ENCODE data around the gene SLC35F6. TPM values are rescaled to one million over a fixed set of nuclear protein-coding genes. Genes with fewer than 3 reads are reported as not detected.

Gene SLC35F6
- total RNA-seq, 1 donor from 2014 or later, result 14.3 TPM

DNA sequence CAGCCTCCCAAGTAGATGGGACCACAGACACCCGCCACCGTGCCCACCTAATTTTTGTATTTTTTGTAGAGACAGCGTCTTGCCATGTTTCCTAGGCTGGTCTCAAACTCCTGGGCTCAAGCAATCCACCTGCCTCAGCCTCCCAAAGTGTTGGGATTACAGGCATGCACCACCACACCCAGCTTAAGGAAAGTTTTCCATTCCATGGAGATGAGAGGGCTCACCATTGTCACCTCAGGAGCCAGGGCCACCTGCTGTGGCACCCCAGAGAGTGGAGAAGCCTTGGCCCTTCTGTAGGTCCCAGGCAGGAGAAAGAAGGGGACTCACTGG lies 4.6 kb downstream of the SLC35F6 start:
- intact Hi-C loops (cut with micrococcal nuclease), result no loop called here
- no peak for DNase-seq (ENCODE audit: low spot score)
- Mint-ChIP-seq H3K27me3 (ENCODE audit: insufficient read depth) (no peaks in the 10 kb centered on the region), H3K4me1 (ENCODE audit: low read depth) (peaks cover 54% of the 10 kb centered on the region), H3K9me3 (no peaks in the 10 kb centered on the region), H3K36me3 (ENCODE audit: low read depth) (peaks cover 8% of the 10 kb centered on the region), H3K27ac (no peak overlapping the region), H3K4me3 (no peak overlapping the region)

DNA sequence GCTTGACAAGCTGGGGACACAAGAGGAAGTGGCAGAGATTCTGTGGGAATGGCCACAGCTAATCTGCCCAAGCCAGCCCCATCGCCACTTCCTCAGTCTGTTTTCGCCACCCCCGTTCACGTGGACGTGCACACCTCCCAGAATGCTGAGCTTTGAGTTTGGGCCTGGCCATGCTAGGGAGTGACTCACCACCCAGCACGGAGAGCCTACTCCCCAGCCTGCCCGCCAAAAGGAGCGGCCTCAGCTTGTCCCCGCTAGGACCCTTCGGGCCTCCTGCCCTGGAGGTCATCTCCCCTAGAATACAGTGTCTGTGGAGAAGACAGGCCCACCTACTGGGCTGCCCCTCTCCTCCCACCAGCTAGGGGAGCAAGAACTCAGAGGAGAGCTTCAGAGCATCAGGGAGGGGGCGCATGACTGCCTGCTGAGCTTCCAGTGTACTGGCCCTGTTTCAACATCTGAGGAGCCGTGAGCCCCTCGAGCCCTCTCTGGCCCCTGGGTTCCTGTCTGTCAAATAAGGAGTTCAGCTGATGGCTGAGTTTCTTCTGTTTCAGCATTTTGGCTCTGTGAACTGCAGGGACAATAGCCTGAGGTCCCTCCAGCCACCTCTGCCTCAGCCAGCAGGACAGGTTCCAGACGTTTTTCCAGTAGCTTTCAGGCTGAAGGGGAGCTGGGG lies 5.1 kb downstream of the SLC35F6 start:
- H3K4me1 Mint-ChIP-seq (ENCODE audit: low read depth), result peaks cover 52% of the 10 kb centered on the region
- intact Hi-C loops (cut with micrococcal nuclease), result no loop called here
- DNase-seq (ENCODE audit: low spot score), result no peak

DNA sequence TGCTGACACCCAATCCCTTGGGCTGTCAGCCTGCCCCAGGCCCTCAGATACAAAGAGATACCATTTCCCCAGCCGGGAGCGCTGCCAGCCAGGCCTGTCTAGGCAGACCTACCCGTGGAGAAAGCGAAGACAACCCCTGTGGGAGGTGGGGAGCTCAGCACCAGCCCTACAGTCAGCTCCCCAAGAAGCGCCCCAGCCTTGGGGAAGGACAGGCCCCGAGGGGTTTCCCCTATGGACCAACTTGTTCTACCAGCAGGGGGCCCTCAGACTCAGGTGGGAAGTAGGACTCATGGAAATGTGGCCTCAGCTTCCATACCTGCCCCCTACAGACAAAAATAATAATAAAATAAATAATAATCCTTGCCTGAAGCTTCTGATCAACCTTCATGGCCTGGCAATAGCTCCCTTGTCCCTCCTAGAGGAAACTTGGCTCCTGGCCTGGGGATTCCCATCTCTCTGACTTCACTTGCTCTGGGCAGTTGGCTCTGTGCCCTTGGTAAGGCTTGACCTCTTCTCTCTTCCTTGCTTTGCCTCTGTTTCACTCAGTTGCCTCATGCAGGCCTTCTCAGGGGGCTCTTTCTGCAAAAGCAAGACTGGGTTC lies 7.0 kb downstream of the SLC35F6 start:
- Mint-ChIP-seq H3K9me3 (no peaks in the 10 kb centered on the region), H3K4me1 (ENCODE audit: low read depth) (peaks cover 37% of the 10 kb centered on the region), H3K36me3 (ENCODE audit: low read depth) (peaks cover 4% of the 10 kb centered on the region), H3K4me3 (no peak overlapping the region), H3K27ac (no peak overlapping the region), H3K27me3 (ENCODE audit: insufficient read depth) (no peaks in the 10 kb centered on the region)
- intact Hi-C loops (cut with micrococcal nuclease), result no loop called here
- DNase-seq (ENCODE audit: low spot score), result no peak

More for the DNA sequence above, 5.1 kb downstream of the SLC35F6 start:
- Mint-ChIP-seq H3K36me3 (ENCODE audit: low read depth) (peaks cover 8% of the 10 kb centered on the region), H3K27ac (no peak overlapping the region), H3K4me3 (no peak overlapping the region), H3K27me3 (ENCODE audit: insufficient read depth) (no peaks in the 10 kb centered on the region), H3K9me3 (no peaks in the 10 kb centered on the region)

DNA sequence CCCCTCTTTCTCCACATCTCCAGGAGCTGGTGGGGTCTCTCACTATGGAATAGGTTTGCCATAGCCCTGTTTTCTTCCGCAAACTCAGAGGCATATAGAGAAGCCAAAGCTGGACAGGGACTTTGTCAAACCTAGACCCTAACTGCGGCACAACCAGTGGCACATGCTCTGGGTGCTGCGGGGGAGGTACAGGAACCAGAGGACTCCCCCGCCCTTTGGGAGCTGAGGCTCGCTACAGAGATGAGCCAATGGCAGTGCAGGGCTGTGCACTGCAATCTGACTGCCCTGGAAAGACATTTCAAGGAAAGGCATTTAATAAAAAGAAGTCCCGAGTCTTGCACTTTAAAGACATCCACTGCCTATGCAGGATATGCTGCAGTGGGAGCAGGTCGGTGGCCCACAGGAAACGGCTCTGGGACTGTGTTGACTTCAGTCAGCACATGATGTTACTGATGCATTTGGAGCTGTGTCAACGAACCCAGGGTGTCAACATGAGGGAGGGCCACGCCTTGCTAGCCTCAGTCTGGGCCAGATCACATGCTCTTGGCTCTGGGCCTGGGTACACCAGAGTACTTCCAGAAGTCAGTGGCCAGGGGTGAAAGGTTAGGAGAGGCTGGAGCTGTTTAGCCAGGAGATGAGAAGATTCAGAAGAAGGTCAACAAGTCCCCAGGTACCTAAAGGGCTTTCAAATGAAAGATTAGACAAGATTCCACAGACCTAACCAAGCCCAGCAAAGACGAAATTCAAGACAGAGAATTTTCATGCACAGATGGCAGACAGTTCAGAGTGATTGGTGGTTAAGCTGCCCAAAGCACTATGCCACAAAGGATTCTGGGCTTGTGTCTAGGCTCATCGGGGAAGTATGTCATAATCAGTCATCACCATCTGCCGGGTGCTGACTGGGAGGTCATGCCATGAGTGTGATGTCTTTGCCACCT lies 8.2 kb downstream of the SLC35F6 start:
- peak; percentile 44 for DNase-seq (ENCODE audit: low spot score)
- no peaks in the 10 kb centered on the region for H3K27me3 Mint-ChIP-seq (ENCODE audit: insufficient read depth)
- H3K4me1 Mint-ChIP-seq (ENCODE audit: low read depth), result peaks cover 35% of the 10 kb centered on the region
- peaks cover 9% of the 10 kb centered on the region for H3K36me3 Mint-ChIP-seq (ENCODE audit: low read depth)
- H3K4me3 Mint-ChIP-seq, result peak overlapping the region; percentile 52
- no peaks in the 10 kb centered on the region for H3K9me3 Mint-ChIP-seq
- intact Hi-C loops (cut with micrococcal nuclease), result loop anchor here (2.0 kb wide), 1 partner anchor 14 kb away; the partner anchor contains the start of gene CENPA
- peak overlapping the region; percentile 94 for H3K27ac Mint-ChIP-seq

DNA sequence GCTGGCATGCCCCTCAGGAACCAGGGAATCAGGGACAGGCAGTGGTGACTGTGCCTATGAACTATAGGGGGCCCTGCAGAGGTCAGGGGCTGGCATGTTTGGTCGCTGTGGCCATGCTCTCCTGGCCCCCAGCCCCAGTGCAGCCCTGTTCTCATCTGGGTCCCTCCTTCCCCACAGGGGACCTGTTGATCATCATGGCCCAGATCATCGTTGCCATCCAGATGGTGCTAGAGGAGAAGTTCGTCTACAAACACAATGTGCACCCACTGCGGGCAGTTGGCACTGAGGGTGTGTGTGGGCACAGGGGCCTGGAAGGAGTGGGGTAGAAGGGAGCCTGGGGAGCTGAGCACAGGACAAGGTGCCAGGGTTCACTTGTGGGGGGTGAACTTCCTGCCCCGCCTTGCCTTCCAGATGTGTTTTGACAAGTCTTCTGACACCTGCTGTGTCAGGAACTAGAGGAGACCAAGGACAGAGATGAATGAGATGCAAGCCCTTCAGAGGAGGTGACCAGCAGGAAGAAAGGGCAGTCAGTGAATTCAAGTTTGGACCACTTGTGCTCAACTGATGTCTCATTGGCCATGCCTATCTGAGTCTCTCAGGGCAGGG lies 12.2 kb downstream of the SLC35F6 start:
- Mint-ChIP-seq H3K9me3 (no peaks in the 10 kb centered on the region), H3K36me3 (ENCODE audit: low read depth) (peaks cover 27% of the 10 kb centered on the region), H3K27ac (no peak overlapping the region), H3K4me1 (ENCODE audit: low read depth) (peaks cover 18% of the 10 kb centered on the region), H3K27me3 (ENCODE audit: insufficient read depth) (no peaks in the 10 kb centered on the region), H3K4me3 (no peak overlapping the region)
- DNase-seq (ENCODE audit: low spot score), result no peak
- intact Hi-C loops (cut with micrococcal nuclease), result no loop called here

DNA sequence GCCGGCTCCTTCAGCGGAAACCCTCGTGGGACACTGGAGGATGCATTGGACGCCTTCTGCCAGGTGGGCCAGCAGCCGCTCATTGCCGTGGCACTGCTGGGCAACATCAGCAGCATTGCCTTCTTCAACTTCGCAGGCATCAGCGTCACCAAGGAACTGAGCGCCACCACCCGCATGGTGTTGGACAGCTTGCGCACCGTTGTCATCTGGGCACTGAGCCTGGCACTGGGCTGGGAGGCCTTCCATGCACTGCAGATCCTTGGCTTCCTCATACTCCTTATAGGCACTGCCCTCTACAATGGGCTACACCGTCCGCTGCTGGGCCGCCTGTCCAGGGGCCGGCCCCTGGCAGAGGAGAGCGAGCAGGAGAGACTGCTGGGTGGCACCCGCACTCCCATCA lies 14.0 kb downstream of the SLC35F6 start:
- Mint-ChIP-seq H3K4me1 (ENCODE audit: low read depth) (peaks cover under 1% of the 10 kb centered on the region), H3K4me3 (no peak overlapping the region), H3K27me3 (ENCODE audit: insufficient read depth) (no peaks in the 10 kb centered on the region), H3K36me3 (ENCODE audit: low read depth) (peaks cover 27% of the 10 kb centered on the region), H3K27ac (no peak overlapping the region), H3K9me3 (no peaks in the 10 kb centered on the region)
- intact Hi-C loops (cut with micrococcal nuclease), result no loop called here
- no peak for DNase-seq (ENCODE audit: low spot score)

DNA sequence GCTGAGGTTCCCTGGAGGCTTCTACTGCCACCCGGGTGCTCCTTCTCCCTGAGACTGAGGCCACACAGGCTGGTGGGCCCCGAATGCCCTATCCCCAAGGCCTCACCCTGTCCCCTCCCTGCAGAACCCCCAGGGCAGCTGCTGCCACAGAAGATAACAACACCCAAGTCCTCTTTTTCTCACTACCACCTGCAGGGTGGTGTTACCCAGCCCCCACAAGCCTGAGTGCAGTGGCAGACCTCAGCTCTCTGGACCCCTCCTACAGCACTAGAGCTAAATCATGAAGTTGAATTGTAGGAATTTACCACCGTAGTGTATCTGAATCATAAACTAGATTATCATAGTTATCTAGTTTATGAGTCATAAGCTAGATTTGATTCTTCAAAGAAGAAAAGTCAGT lies 14.4 kb downstream of the SLC35F6 start:
- intact Hi-C loops (cut with micrococcal nuclease), result no loop called here
- H3K27me3 Mint-ChIP-seq (ENCODE audit: insufficient read depth), result no peaks in the 10 kb centered on the region
- H3K27ac Mint-ChIP-seq, result no peak overlapping the region
- no peaks in the 10 kb centered on the region for H3K9me3 Mint-ChIP-seq
- no peak overlapping the region for H3K4me3 Mint-ChIP-seq
- H3K4me1 Mint-ChIP-seq (ENCODE audit: low read depth), result no peaks in the 10 kb centered on the region
- no peak for DNase-seq (ENCODE audit: low spot score)
- H3K36me3 Mint-ChIP-seq (ENCODE audit: low read depth), result peaks cover 27% of the 10 kb centered on the region

DNA sequence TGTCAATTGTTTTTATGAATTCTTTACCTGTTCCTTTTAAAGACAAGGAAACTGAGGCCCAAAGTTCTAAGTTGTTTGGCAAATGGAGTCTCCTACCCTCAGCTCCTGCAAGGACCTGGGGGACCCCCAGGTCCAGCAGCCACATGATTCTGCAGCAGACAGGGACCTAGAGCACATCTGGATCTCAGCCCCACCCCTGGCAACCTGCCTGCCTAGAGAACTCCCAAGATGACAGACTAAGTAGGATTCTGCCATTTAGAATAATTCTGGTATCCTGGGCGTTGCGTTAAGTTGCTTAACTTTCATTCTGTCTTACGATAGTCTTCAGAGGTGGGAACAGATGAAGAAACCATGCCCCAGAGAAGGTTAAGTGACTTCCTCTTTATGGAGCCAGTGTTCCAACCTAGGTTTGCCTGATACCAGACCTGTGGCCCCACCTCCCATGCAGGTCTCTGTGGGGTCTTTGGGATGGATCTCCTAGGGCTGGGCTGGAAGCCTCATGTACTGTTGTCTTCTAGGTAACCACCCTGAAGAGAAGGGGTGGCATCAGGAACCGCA lies 16.2 kb downstream of the SLC35F6 start:
- no peak overlapping the region for H3K4me3 Mint-ChIP-seq
- H3K27ac Mint-ChIP-seq, result no peak overlapping the region
- peaks cover 27% of the 10 kb centered on the region for H3K36me3 Mint-ChIP-seq (ENCODE audit: low read depth)
- H3K27me3 Mint-ChIP-seq (ENCODE audit: insufficient read depth), result no peaks in the 10 kb centered on the region
- H3K4me1 Mint-ChIP-seq (ENCODE audit: low read depth), result no peaks in the 10 kb centered on the region
- DNase-seq (ENCODE audit: low spot score), result no peak
- intact Hi-C loops (cut with micrococcal nuclease), result loop anchor here (10.0 kb wide), 1 partner anchor 535 kb away; the partner anchor contains the start of genes HADHA and HADHB
- H3K9me3 Mint-ChIP-seq, result no peaks in the 10 kb centered on the region

DNA sequence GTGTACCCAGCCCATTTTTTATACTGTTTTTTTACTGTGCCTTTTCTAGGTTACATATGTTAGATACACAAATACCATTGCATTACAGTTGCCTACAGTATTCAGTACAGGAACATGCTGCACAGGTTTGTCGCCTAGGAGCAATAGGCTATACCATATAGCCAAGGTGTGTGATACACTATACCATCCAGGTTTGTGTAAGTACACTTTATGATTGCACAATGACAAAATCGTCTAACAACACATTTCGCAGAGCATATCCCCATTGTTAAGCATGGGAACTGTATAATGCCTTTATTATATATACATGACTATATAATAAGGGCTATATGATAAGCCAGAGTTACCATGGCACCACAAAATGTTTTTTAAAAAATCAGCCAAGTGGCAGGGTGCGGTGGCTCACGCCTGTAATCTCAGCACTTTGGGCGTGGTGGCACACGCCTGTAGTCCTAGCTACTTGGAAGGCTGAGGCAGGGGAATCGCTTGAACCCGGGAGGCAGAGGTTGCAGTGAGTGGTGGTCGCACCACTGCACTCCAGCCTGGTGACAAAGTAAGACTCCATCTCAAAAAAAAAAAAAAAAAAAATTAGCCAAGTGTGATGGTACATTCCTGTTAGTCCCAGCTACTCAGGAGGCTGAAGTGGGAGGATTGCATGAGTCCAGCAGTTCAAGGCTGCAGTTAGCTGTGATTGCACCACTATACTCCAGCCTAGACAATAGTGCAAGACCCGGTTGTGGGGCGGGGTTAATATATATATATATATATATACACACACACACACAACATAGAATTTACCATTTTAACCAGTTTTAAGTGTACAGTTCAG lies 19.0 kb downstream of the SLC35F6 start:
- no peak for DNase-seq (ENCODE audit: low spot score)
- peaks cover 13% of the 10 kb centered on the region for H3K4me1 Mint-ChIP-seq (ENCODE audit: low read depth)
- no peak overlapping the region for H3K4me3 Mint-ChIP-seq
- H3K36me3 Mint-ChIP-seq (ENCODE audit: low read depth), result peaks cover 23% of the 10 kb centered on the region
- no peaks in the 10 kb centered on the region for H3K27me3 Mint-ChIP-seq (ENCODE audit: insufficient read depth)
- H3K9me3 Mint-ChIP-seq, result no peaks in the 10 kb centered on the region
- H3K27ac Mint-ChIP-seq, result no peak overlapping the region
- intact Hi-C loops (cut with micrococcal nuclease), result loop anchor here (10.0 kb wide), 1 partner anchor 538 kb away; the partner anchor contains the start of genes HADHA and HADHB

DNA sequence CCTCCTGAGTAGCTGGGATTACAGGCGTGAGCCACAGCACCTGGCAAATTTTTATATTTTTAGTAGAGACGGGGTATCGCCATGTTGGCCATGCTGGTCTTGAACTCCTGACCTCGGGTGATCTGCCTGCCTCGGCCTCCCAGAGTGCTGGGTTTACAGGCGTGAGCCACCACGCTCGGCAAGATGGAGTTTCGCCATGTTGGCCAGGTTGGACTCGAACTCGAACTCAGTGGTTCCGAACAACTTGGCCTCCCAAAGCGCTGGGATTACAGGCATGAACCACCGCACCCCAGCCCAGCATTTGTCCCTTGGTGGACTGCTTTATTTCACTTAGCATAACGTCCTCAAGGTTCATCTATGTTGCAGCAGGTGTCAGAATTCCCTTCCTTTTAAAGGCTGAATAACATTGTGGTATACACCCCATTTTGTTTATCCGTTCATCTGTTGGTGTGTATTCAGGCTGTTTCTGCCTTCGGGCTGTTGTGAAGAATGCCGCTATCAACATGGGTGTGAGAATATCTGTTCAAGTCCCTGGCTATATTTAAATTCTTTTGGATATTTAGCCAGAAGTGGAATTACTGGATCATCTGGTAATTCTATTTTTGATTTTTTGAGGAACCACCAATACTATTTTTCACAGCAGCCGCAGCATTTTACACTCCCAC lies 20.6 kb downstream of the SLC35F6 start:
- H3K36me3 Mint-ChIP-seq (ENCODE audit: low read depth), result peaks cover 30% of the 10 kb centered on the region
- no peak for DNase-seq (ENCODE audit: low spot score)
- H3K9me3 Mint-ChIP-seq, result peaks cover 3% of the 10 kb centered on the region
- H3K27me3 Mint-ChIP-seq (ENCODE audit: insufficient read depth), result no peaks in the 10 kb centered on the region
- H3K27ac Mint-ChIP-seq, result peak overlapping the region; percentile 53
- H3K4me1 Mint-ChIP-seq (ENCODE audit: low read depth), result peaks cover 29% of the 10 kb centered on the region
- intact Hi-C loops (cut with micrococcal nuclease), result loop anchor here (1.0 to 10.0 kb wide), 8 partner anchors 20 to 540 kb away; partner anchors contain the start of genes ADGRF3, CAD, HADHA and HADHB
- H3K4me3 Mint-ChIP-seq, result peak overlapping the region; percentile 82

DNA sequence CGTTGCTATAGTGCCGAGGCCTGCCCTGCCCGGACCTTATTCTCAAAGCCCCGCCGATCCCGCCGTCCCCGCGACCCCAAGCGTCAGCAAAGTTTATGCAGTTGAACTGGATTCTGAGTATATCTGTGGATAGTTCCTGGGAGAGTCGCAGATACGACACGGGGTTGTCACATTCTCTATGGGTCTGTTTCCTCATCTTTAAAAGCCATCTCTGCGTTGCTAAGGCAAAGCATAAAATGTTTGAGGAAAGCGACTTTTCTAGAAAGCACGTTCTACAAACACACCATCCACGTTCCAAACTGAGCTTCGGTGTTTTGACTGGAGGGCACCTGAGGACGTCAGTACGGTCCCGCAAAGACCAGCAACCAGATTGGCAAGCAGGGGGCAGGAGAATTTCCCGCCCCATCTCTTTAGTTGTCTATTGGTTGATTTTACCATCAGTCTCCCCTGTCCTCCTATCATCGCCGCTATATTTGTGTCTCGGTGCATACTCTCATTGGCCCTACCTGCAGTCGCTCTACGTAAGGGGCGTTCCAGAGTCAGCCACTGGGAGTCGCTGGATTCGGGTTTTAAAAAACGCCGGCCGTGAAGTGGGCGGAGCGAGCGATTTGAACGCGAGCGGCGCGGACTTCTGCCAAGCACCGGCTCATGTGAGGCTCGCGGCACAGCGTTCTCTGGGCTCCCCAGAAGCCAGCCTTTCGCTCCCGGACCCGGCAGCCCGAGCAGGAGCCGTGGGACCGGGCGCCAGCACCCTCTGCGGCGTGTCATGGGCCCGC lies 21.5 kb downstream of the SLC35F6 start, which contains the start of gene CENPA:
TSS of gene CENPA (plus strand) at position 626 of the 776 bp plus-strand sequence. CDS start at position 767, 141 bp downstream.
- H3K9me3 Mint-ChIP-seq, result peaks cover 7% of the 10 kb centered on the region
- no peaks in the 10 kb centered on the region for H3K27me3 Mint-ChIP-seq (ENCODE audit: insufficient read depth)
- peaks cover 30% of the 10 kb centered on the region for H3K36me3 Mint-ChIP-seq (ENCODE audit: low read depth)
- H3K27ac Mint-ChIP-seq, result peak within 1 kb of the TSS; percentile 89
- peak within 1 kb of the TSS; percentile 96 for H3K4me3 Mint-ChIP-seq
- DNase-seq (ENCODE audit: low spot score), result peak; percentile 94
- intact Hi-C loops (cut with micrococcal nuclease), result loop anchor here (1.0 to 10.0 kb wide), 9 partner anchors 13 to 541 kb away; partner anchors contain the start of genes ADGRF3, CAD, HADHA and HADHB
- peaks cover 33% of the 10 kb centered on the region for H3K4me1 Mint-ChIP-seq (ENCODE audit: low read depth)

Measured in activated T-helper 1 cell treated with anti-CD3 and anti-CD28 coated beads, Interleukin-12 subunit alpha, Interleukin-12 subunit beta, Interleukin-2, Interleukin-4 antibody, amounts not matched to agents 30 ng/mL and 10 ng/mL and 1 ng/mL, durations not matched to agents 14 hours and 24 hours and 36 hours (primary cell).